GM19372 (cell line): ENCODE measurements around the gene IMMP2L.

Experiments
- ATAC-seq: cut with Tn5 transposase; IDR thresholded peaks from one replicate; pipeline ENCODE4 v1.9.1; 2021; ENCODE audit warnings: mild to moderate bottlenecking, low read depth, moderate library complexity; ENCODE audit not compliant: unreplicated experiment

Gene IMMP2L

GRCh38 chr7:110921595-110922151 is 640.6 kb downstream of the IMMP2L start:
- ATAC-seq: no peak

DNA sequence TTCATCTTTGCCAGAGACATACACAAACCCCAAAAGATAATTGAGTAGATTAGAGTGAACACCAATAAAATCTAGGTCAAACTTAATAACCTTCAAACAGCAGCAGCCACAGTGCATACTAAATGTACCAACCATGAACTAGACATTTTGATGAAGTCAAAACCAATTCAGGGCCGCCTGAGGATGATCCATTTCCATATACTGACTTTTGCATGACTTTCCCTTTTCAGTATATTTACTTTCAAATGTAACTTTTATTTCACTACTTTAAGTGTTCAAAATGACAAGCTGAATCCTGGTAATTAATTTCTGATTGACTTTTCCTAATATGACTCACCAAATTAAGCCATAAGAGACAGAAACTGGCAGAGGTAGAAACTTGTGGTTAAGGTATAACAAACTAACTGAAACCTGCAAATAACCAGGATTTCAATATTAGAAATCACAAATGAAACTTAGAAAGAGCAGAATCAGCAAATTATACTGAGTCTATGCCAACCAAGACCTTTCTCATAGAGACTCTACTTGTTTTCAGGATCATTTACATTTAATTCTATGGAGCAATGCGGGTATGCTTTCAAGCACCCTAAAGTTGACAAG is 643.2 kb downstream of the IMMP2L start:
- ATAC-seq: peak; percentile 57

GRCh38 chr7:110914263-110914662 is 648.0 kb downstream of the IMMP2L start:
- ATAC-seq: no peak

DNA sequence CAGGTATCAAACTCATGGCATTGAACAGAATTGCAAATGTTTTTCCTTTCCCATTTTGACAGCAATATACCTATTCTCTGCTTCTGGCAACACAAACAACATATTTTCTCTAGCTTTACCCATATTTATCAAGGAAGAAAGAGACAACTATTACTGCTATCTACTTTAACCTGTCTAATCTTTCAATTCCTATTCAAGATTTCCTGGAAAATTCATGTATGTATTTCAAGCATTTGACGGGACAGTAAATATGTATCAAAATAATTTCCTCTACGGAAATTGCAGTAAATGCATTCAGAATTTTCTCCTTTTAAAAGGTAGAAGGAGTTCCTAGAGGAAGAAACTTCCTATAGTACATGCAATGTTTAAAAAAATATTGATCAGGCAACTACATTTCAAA is 650.7 kb downstream of the IMMP2L start:
- ATAC-seq: no peak

DNA sequence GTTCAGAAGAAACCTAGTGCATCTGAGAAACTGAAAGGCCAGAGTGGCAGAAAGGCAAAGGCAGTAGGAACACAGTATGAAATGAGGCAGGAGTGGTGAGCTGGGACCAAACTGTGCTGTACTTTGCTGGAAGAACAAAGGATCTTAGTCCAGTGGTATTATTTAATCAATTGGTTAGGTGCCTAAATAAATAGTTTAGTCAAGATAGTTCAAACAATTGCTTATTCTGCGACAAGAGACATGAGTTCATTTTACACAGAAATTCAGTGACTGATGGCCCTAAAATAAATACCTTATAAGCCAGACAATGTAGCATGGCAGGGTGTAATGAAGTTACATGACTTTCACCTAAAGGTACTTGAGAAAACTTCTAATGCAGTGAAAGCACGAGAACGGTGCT is 653.2 kb downstream of the IMMP2L start:
- no peak for ATAC-seq

GRCh38 chr7:110905773-110906566 is 656.3 kb downstream of the IMMP2L start:
- no peak for ATAC-seq

DNA sequence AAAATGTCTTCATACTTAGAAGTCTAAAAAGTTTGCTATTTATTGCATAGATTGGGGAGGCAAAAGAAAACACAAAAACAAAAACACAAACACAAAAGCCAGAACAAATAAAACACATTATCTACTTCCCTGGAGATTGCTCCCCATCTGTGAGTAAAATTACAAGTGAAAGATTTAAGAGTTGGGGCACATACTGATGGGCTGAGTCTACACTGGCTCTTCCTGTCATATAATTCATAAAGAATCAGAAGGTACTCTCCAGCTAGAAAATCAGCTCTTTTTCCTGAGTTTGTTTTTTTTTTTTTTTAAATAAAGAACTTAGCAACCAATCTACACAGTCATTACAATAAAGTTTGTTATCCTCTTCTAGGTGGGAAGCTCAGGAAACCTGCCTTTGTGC is 663.8 kb downstream of the IMMP2L start:
- no peak for ATAC-seq

DNA sequence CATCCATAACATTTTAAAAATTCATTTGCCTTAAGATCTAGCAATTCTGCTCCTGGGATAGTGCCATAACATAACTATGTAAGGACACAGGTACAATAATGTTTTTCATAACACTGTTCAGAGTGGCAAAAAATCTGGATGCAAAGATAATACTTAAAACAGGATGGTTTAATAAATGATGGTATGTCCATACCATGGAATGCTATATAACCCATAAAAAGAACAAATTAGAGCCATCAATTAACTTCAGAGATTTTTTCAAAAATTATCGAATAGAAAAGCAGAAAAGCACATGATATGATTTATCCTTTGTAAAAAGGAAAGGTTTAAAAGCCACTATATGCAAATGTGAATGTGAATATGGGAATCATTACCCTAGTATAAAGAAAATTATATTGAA is 664.8 kb downstream of the IMMP2L start:
- ATAC-seq: no peak

DNA sequence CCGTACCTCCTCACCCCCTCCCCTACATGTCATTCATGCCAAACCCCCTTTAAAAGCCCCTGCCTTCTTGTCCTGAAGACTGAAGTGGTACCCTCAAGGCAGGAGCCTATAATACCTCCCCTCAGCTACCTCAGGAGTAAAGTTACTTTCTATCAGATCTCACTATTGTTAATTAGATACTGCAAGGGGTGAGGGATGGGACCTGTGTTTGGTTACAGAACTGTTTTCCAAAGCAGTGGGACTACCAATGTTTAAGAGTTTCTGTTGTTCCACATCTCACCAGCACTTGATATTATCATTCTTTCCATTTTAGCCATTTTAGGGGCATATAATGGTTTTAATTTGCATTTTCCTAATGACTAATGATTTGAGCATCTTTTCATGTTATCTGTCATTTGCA is 668.2 kb downstream of the IMMP2L start:
- no peak for ATAC-seq

- no peak for ATAC-seq
Observed at GRCh38 chr7:110891197-110891596, 671.1 kb downstream of the IMMP2L start.

GRCh38 chr7:110890101-110890500 is 672.2 kb downstream of the IMMP2L start:
- ATAC-seq: no peak

- ATAC-seq: no peak
Observed at GRCh38 chr7:110889335-110889734, 673.0 kb downstream of the IMMP2L start.

DNA sequence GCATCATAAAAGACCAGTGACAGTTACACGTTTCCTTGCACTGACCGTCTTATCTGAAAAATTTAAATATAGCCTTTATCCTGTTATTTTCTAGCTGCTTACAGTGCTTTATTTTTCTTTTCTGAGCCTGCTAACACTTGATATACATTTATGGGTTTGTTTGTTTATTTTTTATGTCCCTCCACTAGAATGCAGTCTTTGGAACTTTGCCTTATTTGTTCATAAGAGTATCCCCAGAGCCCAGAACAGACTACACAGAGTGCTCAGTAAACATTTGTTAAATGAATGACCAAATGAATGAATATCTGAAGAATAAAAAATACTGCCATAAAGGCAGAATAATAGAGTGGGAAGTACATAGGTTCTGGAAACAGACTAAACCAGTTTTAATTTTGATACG is 673.7 kb downstream of the IMMP2L start:
- no peak for ATAC-seq

DNA sequence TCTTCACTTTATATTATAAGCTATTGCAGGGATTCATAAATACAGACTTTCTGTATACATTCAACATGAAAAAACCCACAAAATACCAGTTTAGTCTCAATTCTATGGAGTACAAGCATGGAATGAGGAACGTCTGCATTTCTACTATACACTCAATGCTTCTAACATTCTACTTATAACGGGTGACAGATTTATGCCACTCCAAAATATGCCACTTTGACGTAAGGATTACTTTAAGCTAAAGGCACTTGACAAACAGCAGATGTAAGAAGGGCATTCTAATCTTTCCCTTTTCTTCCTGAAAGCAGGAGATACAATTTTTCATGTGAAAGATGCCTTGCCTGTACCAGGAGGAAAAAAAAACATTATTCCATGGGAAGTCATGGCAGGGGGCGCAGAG is 676.8 kb downstream of the IMMP2L start:
- no peak for ATAC-seq

DNA sequence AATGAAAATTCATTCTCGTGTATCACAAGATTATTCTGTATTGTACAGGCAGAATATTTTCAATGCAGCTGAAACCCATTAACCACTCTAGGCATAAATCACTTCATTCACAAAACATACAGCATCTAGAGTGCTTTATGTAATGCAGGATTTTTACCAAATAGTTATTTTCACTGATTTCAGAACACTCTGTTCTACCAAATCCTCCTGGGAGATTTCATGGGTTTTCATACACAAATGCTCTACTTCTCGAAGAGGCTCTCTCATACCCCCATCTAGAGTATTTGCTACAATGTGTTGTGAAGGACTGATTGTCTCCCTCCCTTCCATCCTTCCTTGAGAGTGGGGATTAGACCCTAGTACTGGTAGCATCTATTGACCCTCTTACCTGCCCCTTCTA is 680.6 kb downstream of the IMMP2L start:
- ATAC-seq: no peak

GRCh38 chr7:110880971-110881370 is 681.3 kb downstream of the IMMP2L start:
- ATAC-seq: no peak

DNA sequence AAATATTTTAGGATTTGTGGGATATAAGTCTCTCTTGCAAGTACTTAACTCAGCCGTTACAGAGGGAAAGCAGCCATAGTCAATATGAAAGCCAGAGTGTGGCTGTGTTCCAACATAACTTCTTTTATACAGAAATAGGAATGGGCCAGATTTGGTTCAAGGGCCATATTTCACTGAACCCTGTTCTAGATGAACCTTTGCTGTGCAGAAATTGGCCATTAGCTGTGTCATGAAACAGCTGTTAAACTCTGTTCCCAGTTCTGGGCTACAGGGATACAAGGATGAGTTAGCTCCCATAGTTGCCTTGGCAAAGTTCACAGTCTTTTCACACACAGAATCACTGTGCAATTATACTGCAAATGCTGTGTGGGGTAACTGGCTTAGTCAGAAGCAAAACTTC is 685.3 kb downstream of the IMMP2L start:
- ATAC-seq: no peak

GRCh38 chr7:110875346-110875745 is 686.9 kb downstream of the IMMP2L start:
- ATAC-seq: no peak

- ATAC-seq: no peak
Observed at GRCh38 chr7:110871856-110872255, 690.4 kb downstream of the IMMP2L start.

GRCh38 chr7:110870926-110871325 is 691.4 kb downstream of the IMMP2L start:
- no peak for ATAC-seq

- ATAC-seq: no peak
Observed at GRCh38 chr7:110868458-110868857, 693.8 kb downstream of the IMMP2L start.

- ATAC-seq: no peak
Observed at GRCh38 chr7:110867771-110868170, 694.5 kb downstream of the IMMP2L start.
